Amniotic stem cell (primary cell): ENCODE data around the gene SLC16A8.
"Not testable (repeated sequence)": the region's sequence is repeated elsewhere in the genome, so short reads cannot be mapped to it uniquely, and the experiment has no call there.

Source experiments
- DNase-seq: peaks from one replicate; lab custom pipeline; 2025; lab: John Stamatoyannopoulos, UW

SLC16A8 gene

GRCh38 chr22:38043151-38044039 is 40.6 kb downstream of the SLC16A8 start:
- no peak for DNase-seq

DNA sequence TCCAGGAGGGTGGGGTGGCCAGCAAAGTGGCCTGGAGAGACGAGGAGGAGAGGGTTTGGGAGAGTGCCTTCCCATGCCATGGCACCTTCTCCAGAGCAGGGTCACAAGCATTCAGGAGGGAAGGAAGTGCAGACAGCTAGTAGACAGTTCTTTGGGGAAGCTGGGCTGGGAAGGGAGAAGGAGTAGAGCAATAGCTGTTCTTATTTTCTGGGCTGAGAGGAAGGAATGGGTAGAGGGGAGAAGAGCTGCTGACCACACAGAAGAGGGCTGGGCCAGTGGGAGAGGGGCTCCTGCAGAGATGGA is 41.5 kb downstream of the SLC16A8 start:
- no peak for DNase-seq

DNA sequence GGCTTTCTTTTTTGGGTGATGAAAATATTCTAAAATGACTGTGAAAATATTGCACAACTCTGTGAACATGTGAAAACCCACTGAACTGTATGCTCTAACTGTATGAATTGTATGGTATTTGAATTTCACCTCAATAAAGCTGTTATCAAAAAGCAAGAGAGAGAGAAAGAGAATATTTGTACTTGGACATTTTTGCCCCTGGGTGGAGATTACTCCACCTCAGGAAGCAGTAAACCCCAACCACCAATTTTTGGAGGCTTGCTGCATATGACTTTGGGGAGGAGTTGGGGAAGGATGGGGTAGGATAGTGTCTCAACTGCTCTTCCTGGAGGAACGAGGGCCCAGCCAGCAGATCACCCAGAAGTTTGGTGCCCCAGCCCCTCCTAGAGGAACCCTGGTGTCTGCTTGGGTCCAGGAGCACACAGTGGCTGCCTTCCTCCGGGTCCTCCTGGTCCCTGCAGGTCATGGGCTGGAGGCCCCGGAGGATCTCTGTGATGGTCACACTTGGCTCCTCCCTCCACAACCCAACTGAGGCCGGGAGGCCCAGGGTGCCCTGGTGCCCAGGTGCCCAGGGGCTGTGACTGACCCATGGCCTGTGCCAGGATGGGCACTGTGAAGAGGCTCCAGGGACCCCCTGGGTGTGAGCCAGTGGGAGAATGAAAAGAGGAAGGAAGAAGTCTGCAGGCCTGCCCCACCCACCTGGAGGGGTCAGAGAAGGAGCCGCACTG is 42.1 kb downstream of the SLC16A8 start:
- DNase-seq, result no peak

DNA sequence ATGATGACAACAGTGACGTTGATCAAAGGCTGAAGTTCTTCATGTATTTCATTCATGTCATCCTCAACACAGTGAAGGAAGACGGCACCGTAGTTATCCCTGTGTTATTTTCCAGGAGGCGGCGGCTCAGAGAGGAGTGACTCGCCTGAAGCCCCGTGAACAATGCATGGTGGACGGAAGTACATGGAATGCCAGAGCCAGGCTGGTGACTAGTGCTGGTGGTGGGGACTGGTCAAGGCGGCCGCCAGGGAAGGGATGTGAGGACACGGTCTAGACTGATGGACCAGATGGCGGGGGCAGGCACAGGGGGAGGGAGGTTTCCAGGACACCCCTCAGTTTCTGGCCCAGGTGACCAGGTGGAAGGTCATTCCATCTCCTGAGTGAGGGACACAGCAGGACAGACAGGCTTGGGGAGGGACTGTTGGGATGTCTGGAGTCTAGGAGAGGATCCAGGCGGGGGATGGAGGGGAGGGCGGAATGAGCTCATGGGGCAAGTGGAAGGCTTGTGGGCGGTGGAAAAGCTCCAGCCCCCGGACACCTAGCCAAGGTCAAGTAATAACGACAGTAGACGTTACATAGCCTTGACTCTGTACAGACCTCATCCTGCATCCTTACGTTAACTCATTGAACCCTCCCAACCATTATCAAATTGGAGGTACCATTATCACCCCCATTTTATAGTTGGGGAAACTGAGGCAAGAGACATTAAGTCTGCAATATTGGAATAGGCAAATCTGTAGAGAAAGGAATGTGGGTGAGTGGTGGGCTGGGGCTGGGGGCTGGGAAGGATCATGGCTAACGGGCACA is 42.8 kb downstream of the SLC16A8 start:
- no peak for DNase-seq

DNA sequence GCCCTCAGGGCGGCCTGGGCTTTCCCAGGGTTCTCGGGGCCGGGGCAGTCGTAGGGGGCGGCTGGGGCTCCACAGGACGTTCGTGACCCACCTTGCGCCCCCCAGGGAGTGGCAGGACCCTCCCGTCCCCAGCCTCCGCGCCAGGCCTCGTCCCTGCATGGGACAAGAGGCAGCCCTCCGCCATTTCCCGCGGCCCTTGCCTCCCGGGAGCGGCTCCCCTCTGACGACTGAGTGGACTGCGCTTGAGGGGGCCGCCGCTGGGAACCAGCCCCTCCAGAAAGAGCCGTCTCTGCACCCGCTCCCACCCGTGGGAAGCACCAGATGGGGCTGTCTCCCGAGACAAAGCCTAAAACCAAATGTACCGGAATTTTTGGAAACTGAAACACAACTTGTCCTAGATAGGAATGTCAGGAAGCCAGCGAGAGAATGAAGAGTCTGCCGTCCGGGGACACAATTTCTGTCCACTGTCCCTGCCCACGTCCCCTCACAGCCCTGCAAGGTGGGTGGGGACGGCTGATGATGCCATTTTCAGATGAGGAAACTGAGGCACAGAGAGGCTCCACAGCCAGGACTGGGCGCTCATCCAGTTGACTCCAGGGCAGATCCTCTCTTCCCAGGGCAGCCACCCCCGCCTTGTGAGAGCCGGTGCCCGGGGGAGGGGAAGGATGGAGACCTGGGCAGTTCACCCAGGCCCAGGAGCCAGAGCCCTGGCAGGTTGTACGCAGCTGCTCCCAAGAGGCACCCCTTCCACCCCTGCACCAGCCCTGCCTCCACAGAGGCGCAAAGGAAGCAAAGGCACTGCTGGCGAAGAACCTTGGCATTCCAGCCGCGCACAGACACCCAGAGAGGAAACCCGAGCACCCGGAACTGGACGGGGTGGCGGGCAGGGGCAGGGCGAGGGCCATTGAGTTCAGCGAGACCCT is 44.8 kb downstream of the SLC16A8 start:
- DNase-seq, result no peak

DNA sequence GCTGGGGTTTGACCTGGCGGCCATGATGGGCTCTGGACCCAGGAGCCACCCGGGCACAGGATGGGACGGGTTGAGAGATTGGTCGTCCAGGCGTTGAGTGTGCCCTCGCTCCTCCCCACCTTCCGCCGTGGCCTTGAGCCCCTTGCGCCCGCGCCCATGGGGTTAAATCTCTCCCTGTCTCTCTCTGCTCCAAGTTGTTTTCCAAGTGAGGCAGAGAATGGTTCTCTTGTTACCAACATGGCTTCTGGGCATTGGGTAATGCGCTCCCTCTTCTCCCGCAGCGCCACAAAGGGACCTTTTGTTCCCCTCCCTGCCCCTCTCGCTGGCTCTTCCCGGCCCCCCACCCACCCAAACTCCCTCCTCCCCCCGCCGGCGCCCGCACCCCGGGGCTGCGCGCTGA is 45.6 kb downstream of the SLC16A8 start:
- no peak for DNase-seq

GRCh38 chr22:38037367-38038150 is 46.4 kb downstream of the SLC16A8 start:
- DNase-seq, result not testable (repeated sequence)

GRCh38 chr22:38036392-38037062 is 47.5 kb downstream of the SLC16A8 start:
- no peak for DNase-seq

- no peak for DNase-seq
Measured at GRCh38 chr22:38035530-38035885, 48.5 kb downstream of the SLC16A8 start.

GRCh38 chr22:38034884-38035529 is 49.0 kb downstream of the SLC16A8 start:
- no peak for DNase-seq

DNA sequence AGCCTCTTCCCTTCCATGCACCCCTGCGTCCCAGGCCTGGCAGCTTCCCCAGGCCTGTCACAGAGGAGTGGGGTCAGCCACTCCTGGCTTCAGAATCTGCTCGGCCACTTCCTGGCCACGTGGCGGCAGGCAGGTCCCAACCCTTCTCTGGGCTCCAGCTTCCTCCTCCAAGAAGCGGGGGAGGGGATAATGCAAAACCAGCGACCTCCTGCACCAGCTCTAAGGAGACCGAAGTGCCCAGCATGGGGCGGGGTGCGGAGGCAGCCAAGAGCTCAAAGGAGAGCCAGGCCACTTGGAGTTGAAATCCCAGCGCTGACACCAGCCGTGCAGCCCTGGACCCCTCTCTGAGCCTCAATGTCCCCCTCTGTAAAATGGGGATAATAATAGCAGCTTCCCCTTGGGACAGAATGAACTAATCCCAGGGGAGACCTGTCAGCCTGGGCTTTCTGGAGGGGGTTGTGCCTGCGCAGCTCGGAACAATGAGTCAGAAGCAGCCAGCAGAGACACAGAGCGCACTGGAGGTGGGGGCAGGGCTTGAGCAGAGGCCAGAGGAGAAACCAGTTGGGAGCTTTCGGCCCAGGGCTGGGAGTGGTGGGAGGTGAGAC is 49.6 kb downstream of the SLC16A8 start:
- DNase-seq, result peak; percentile 57

DNA sequence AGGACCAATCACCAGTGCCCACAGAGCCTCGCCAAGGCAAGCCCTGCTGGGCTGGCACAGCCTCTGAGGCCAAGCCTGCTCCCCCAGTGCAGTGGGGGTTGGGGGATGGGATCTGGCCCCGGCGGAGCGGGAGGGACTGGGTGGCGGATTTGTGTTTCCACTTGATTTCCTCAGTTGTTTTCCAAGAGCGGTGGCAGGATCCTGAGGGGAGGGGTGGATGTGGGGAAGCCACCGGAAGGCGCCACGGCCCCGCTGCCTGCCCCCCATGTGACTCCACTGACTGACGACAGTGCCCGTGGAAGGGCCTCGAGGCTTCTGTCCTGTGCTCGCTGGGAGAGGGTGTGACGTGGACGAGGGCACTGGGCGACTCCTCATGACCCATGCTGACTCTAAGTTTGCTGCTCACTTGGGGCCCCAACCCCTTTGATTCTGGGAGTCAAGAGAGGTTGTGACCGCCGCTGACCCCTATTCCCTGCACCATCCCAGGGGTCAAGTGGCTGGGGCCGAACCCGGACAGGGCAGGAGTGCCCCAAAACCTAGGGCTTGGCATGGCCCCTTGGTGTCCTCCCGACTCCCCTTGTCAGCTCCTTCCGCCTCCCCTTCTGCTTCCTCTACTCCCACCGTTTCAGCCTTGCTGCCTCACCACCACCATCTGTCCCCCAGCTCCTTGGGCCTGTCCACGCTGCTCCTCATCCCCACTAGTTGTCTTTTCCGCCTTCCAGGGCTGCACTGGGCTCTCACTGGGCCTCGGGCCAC is 50.3 kb downstream of the SLC16A8 start:
- DNase-seq, result no peak

- DNase-seq, result no peak
Measured at GRCh38 chr22:38032681-38033521, 51.1 kb downstream of the SLC16A8 start.

- no peak for DNase-seq
Measured at GRCh38 chr22:38031491-38031890, 52.5 kb downstream of the SLC16A8 start.

- DNase-seq, result no peak
Measured at GRCh38 chr22:38030311-38031133, 53.5 kb downstream of the SLC16A8 start.

DNA sequence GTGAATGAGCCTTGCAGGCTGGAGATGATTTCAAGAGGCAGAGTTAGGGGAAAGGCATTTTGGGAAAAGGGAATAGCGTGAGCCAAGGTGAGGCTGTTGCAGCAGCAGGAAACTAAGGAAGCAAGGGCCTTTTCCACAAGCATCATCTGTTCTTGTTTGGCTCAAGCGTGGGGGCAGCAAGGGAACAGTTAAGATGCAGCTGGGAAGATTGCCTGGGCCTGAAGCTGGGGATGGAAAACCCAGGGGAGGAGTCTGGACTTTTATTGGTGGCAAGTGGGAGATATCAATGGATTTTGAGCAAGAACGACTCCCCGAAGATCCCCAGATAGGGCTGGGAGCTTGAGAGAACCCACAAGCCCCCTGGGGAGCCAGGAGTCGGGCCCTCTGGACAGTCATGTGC is 54.1 kb downstream of the SLC16A8 start:
- DNase-seq, result no peak

- no peak for DNase-seq
Measured at GRCh38 chr22:38029370-38029769, 54.6 kb downstream of the SLC16A8 start.
